Left ventricle myocardium superior (tissue), 1 donor: ENCODE measurements around the gene TNNT2. TPM values are rescaled to one million over a fixed set of nuclear protein-coding genes. Genes with fewer than 3 reads are reported as not detected.

ENCODE experiments used
- ATAC-seq: fragments of 200-7000 bp; cut with Tn5 transposase; one replicate; pipeline ENCODE4 v1.9.1; 2020; ENCODE audit warnings: mild to moderate bottlenecking, moderate library complexity
- DNase-seq: peaks from one replicate; pipeline ENCODE4 v3.0.0-alpha.2; 2020
- intact Hi-C: fragments of 100-400 bp; cut with micrococcal nuclease; formaldehyde crosslinking; loops from one replicate; pipeline ENCODE4 v1.11.0; 2022
- total RNA-seq: library from RNA; stranded (reverse); fragmentation: NEBNext Ultra II Directional; extraction: Animal tissue kit (Norgen Biotek cat#: 25700); gene quantifications from one replicate; pipeline ENCODE4 v1.2.1, GENCODE V29; 2021
- donor health status: DM: no; HTN: yes; CAD: no; lungs with severe emphysema.

Gene TNNT2
- total RNA-seq, 1 donor from 2014 or later = 10,350 TPM

- ATAC-seq (peak; percentile 79), DNase-seq (peak; percentile 74)
- intact Hi-C loops = no loop called here
Observed at GRCh38 chr1:201309416-201309815, 68.1 kb downstream of the TNNT2 start.

Other genes starting within 250 kb of the TNNT2 start
- 20.5 TPM for gene TMEM9, start 223.2 kb downstream of the TNNT2 start, total RNA-seq
- gene IGFN1, start 186.9 kb downstream of the TNNT2 start, total RNA-seq = not detected
- gene PKP1, start 94.2 kb downstream of the TNNT2 start, total RNA-seq = 0.25 TPM
- 2.2 TPM for gene LAD1, start 21.6 kb upstream of the TNNT2 start, total RNA-seq
- 1.1 TPM for gene TNNI1, start 44.0 kb upstream of the TNNT2 start, total RNA-seq
- gene PHLDA3, start 91.5 kb upstream of the TNNT2 start, total RNA-seq = 20.4 TPM
- gene CSRP1, start 129.4 kb upstream of the TNNT2 start, total RNA-seq = 41.4 TPM
- 63.3 TPM for gene NAV1, start 161.4 kb upstream of the TNNT2 start, total RNA-seq